Stimulated activated CD8-positive, alpha-beta memory T cell treated with anti-CD3 and anti-CD28 coated beads, Interleukin-15, amount 100 ng/mL, for 24 hours (primary cell): ENCODE measurements around the gene FBXL14.

ENCODE experiments used
- DNase-seq: peaks from one replicate; pipeline ENCODE4 v3.0.0-alpha.2; 2020; ENCODE audit warnings: low read depth

The FBXL14 gene

DNA sequence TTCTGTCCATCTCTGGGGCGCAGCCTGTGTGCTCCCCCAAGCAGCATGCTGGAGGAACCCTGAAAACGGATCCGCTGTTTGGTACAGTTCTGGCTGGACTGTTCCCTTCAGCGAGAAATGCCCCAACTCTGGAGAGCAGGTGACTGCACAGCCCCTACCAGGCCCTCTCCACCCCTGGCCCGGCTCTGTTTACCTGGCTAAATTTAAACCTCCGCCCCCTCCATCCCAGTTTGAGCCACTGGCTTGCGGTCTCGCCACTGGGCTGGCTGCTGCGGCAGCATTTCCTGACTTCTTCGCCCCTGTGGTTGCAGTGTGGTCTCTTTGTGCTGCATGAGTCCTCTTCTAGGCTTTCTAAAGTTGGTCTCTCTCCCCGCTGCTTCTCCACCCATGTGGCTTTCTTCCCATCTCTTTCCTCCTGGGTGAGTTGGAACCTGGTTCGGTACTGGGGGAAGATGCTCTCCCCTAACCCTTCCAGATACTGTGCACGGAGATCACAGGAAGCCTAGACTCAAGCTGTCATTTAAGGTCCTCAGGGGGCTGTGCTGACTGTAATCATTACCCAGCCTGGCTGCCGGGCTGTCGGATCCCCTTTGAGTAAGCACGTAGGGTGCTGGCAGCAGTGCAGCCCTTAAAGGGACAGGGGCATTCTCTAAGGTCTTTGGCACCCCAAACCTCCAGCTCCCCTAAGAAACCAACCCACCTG lies 60.6 kb downstream of the FBXL14 start:
- peak; percentile 11 for DNase-seq

DNA sequence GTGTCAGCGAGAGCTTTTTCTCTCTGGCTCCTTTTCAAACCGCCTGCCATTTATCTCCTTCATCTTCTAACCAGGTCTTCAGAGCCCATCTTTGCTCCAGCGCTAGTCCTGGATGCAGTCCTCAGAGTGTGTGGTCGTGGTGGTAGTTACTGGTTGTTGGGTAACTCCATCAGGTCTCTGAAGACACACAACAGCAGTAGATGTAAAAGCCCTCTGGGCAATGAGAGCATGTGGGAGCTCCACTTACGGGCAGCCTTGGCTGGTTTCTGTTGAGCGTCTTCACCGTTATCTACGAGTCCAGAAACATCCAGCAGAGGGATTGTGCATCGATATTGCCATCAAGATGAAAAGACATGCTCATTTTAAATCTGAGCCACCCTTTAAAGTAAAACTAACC lies 61.2 kb downstream of the FBXL14 start:
- DNase-seq: no peak

DNA sequence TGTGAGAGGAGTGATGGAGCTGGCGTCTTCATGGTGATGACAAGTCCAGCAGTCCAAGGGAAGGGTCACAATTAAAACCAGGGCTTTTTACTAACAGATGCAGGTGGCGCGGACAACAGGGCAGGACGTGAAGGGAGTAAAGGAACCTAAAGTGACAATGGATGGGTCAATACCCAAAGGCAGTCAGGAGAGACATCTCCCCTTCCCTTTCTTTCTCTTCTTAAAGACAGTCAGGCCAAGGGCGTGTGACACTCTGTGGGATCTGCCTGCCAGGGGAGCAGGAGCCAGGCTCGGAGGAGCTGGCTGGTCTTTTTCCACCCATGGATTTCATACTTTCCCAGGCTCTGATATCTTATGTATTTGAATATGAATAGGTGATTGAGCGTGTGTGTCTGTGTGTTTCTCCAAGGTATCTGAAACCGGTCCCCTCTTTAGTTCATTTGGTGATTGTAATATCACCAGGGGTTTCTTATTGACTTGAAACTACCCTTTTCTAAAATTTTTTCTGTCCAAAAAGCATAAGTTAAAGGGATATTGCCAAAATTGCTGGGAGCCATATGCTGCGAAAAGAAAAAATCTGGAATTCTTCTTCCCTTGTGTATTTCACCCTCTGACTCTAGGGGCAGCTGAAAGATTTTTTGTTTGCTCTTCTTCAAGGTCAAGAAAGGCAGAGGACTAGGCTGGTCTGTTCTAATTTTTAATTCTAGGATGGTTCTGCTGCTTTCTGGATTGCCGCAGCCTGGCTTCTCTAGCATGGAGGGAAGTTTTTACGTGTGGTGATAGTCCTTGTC lies 61.8 kb downstream of the FBXL14 start:
- DNase-seq: no peak

- no peak for DNase-seq
Observed at GRCh38 chr12:1531654-1532374, 62.6 kb downstream of the FBXL14 start.

GRCh38 chr12:1531153-1531653 lies 63.2 kb downstream of the FBXL14 start:
- no peak for DNase-seq

DNA sequence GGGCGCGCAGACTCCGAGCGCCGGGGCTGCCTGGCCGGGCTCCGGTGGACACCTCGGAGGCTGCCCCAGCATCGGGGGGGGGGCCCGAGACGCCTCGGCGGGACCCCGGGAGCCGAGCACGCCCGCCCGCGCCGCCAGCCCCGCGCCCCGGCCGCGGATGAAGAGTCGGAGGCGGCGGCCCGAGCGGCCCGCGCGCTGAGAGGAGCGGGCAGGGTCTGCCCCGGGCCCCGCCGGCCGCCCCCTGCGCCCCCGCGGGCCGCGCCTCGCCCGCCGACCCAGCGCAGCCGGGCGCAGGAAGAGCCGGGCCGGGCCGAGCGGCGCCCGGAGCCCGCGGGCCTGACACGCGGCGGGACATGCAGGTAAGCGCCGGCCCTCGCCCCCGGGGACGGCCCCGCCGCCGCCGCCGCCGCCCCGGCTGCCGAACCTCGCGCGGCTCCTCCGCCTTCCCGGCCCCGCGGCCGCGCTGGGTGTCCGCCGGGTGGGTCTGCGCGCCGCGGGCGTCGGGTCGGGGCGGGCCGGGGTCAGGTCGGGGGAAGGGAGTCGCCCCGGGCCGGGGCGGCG lies 63.7 kb downstream of the FBXL14 start:
- no peak for DNase-seq

DNA sequence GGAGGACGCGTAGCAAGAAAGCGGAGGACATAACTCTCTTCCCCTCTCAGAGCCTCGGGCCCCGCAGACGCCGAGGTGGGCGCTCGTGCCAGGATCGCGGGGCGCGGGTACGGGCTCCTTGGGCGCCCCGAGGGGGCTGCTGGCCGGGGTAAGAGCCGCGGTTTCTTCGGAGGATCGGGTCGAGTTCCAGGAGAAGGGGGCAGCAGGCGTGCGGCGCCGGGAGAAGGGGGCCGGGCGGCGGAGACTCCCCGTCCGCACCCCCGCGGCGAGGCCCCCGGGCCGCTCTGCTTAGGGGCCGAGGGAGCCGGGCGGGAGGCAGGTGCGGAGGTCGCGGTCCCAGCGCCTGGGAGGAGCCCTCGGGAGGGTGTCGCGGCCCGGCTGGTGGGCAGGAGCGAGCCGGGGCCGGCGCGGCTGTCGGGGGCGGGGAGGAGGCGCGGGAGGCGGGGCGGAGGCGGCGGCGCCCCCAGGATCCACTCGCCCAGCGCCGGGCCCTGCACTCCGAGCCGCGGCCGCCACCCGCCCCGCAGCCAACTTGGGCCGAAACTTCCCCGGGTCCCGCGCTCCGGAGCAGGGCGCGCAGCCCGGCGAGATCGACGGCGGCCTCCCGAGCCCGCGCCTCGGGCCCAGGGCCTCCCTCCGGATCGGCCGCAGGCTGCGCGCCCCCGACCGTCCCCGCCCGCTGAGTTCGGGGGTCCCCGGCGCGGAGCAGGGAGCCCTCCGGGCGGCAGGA lies 64.4 kb downstream of the FBXL14 start:
- no peak for DNase-seq

DNA sequence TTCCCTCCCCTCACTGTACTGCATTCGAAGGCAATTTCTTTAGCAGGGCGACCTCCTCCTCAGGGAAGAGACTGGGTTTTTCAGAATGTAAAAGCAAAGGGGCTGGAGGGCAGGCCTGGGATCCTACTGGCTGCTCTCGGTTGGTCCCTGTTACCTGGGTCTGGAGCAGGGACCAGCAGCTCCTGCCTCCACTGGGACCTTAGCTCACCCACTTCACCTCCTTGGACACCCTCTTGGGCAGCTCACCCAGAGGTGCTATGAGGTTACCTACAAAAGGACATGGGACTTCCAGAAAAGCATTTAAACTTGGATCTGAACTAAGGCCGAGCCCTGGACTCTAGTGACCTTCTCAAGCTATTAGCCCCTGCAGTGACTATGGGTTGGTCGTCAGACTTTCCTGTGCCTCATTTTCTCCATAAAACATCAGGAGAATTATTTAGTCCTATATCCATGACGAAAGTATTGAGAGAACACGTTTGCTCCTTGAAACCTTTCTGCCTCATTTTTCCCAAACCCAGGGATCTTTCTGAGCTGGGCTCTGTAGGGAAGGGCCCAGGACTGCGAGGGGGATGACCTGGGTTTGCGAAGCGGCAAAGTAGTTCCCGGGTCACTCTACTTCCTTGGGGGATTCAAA lies 65.0 kb downstream of the FBXL14 start:
- DNase-seq: no peak

GRCh38 chr12:1528791-1529190 lies 65.6 kb downstream of the FBXL14 start:
- DNase-seq: no peak

- DNase-seq: no peak
Observed at GRCh38 chr12:1527789-1528188, 66.6 kb downstream of the FBXL14 start.

GRCh38 chr12:1525858-1526257 lies 68.5 kb downstream of the FBXL14 start:
- no peak for DNase-seq

DNA sequence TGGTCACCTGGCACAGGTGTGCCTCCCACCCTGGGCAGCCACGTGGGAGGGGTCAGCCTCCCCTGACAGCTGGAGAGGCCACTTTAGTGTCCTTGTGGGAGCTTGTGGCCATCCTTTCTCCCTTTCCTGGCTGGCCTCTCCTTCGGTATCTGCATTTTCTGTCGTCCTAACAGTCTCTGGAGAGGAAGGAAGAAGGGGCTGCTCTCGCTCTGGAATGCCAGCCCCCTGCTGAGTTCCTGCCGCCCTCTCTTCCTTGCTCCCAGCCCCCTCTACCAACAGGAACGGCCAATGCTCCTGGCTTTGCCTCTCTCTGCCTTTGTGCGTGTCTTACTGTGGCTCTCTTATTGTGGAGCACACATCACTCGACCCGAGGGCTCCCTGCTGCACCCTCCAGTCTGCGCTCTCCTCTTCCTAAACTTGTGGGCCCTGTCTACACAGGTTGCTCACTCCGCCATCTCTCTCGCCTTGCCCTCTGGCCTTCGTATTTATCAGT lies 70.8 kb downstream of the FBXL14 start:
- no peak for DNase-seq

GRCh38 chr12:1523046-1523445 lies 71.3 kb downstream of the FBXL14 start:
- DNase-seq: no peak

DNA sequence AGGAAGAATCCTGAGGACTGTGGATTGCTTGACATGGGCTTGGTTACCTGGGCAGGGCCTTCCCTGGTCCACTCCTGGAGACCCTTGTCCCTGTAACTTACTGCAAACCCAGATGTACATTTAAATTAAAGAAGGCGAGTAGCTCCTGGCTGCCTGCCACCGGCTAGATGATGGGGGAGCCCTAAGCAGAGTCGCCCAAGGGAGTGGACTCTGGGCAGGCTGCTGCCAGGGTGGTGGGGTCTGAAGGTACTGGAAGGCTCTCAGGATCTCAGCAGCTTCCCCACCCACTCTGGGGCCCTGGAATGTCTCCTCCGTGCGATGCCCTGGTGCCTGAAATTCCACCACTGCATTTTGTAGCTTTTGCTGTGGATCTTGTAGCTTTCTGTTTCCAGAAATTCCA lies 74.7 kb downstream of the FBXL14 start:
- DNase-seq: no peak

GRCh38 chr12:1518591-1519516 lies 75.5 kb downstream of the FBXL14 start:
- DNase-seq: no peak

DNA sequence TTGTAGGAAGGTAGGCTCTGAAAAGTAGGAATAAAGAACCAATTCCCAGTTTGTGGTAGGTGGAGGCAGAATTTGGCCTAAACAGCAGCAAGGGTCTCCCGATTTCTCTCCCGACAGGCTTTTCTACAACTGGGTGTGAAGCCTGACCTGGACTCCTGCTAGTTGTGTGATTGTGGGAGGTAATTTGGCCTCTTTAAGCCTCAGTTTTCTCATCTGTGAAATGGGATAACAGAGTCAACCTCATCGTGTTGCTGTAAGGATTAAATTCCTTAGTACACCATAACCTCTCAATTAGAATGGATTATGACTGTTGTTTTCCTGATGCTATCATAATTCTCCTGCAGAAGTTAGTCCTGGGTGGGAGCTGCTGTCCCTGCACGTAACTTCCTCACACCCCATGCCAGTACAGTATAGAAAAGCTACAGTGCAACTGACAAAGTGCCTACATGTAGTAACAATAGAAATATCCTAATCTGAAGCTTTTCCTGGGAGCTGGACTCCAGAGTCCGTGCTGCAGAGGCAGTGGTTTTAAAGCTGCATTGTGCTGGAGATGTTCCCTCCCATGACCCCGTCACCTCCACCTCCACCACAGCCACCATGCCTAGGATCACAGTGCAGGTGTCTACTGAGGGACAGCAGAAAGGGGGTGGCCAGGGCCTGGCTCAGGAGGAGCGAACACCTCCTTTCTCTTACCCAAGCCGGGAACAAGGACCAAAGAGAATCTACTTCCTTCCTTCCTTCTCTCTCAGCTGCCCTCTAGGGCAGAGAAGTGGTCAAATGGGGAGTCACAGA lies 76.5 kb downstream of the FBXL14 start:
- DNase-seq: no peak

GRCh38 chr12:1517007-1517406 lies 77.4 kb downstream of the FBXL14 start:
- no peak for DNase-seq
